H1 (cell line): Measurements from ENCODE around the gene FIGNL2. TPM values are rescaled to one million over a fixed set of nuclear protein-coding genes. Genes with fewer than 3 reads are reported as not detected.

Source experiments
- CHD7 ChIP-seq: fragments of 300-600 bp; sonication (generic); IDR thresholded peaks from 2 replicates; pipeline ENCODE4 v1.7.1; 2012; ENCODE audit warnings: low read length, moderate library complexity, mild to moderate bottlenecking, inconsistent platforms; ENCODE audit not compliant: insufficient replicate concordance
- USF2 ChIP-seq: IDR thresholded peaks from 2 replicates; pipeline ENCODE4 v1.6.1; 2011; ENCODE audit warnings: low read length, improper control_type of control experiment
- polyA plus RNA-seq, 7 experiments: library from polyadenylated mRNA; depleted of rRNA in 3 of 7; stranded (reverse) in 5 of 7; unstranded in 2 of 7; fragments of >200 nt in 5 of 7; fragments of 200-250 nt in 2 of 7; gene quantifications; 1 replicate in 5 of 7; 2 replicates in 1 of 7; 4 replicates in 1 of 7; pipeline versions ENCODE4 v1.2.1 to v1.2.3, GENCODE V29; 2011 to 2013; ENCODE audit warnings: missing spikeins in 2 of 7, mixed read lengths in 2 of 7
- total RNA-seq: library from RNA; stranded (reverse); fragmentation: NEBNext Ultra II Directional; extraction: Animal tissue kit (Norgen Biotek cat#: 25700); gene quantifications from 2 replicates; pipeline ENCODE4 v1.2.1, GENCODE V29; 2021

FIGNL2 gene
- total and polyA plus RNA-seq, 2 of the 8 experiments (the other 6 are each of a cell fraction or from before 2014, with no cell fraction given) = 6.5 to 7.1 TPM

GRCh38 chr12:51886021-51886710 is 37.6 kb upstream of the FIGNL2 start (continued):
- TF ChIP-seq CHD7 (no peak), USF2 (0 out of 2 replicates have a peak, but pooled peaks have one; percentile 62)
- TF ChIP-seq, all 59 proteins: peak for 1
